Gastrocnemius medialis (tissue), 4 donors: Measurements from ENCODE around the gene SMAD1. TPM values are rescaled to one million over a fixed set of nuclear protein-coding genes. Genes with fewer than 3 reads are reported as not detected.

ENCODE experiments used
- ATAC-seq, 2 donors: fragments of 150-250 bp; one replicate each; pipeline ENCODE4 v1.9.1; 2016
- DNase-seq, 2 donors: peaks; one replicate each; pipeline ENCODE4 v3.0.0-alpha.2; 2019
- H3K27ac ChIP-seq, 4 donors: fragments of 200-600 bp; sonication (generic); 1 replicate in 1 of 4; 2 replicates in 3 of 4; pipeline ENCODE4 v1.5.1; 2016 to 2018; ENCODE audit warnings: mild to moderate bottlenecking in 2 of 4, moderate library complexity in 1 of 4
- H3K27me3 ChIP-seq, 3 donors: fragments of 200-600 bp; sonication (generic) in 2 of 3; 1 replicate in 1 of 3; 2 replicates in 2 of 3; pipeline versions ENCODE4 v1.5.1 to v1.6.0; 2016 to 2019; ENCODE audit warnings: mild to moderate bottlenecking in 1 of 3, moderate library complexity in 1 of 3
- H3K36me3 ChIP-seq, 2 donors: fragments of 200-600 bp; sonication (generic) in 1 of 2; one replicate each; pipeline ENCODE4 v1.5.1; 2017 to 2018
- H3K4me1 ChIP-seq, 2 donors: fragments of 200-600 bp; sonication (generic) in 1 of 2; one replicate each; pipeline ENCODE4 v1.5.1; 2016 to 2017; ENCODE audit warnings: mild to moderate bottlenecking in 2 of 2
- H3K4me3 ChIP-seq, 4 donors: fragments of 200-600 bp; sonication (generic) in 3 of 4; 1 replicate in 1 of 4; 2 replicates in 3 of 4; pipeline ENCODE4 v1.5.1; 2016 to 2019; ENCODE audit warnings: mild to moderate bottlenecking in 2 of 4
- H3K9me3 ChIP-seq, 3 donors: fragments of 200-600 bp; sonication (generic) in 2 of 3; 1 replicate in 1 of 3; 2 replicates in 2 of 3; pipeline ENCODE4 v1.5.1; 2016 to 2019
- POLR2A ChIP-seq, 2 donors: fragments of 450-650 bp; IDR thresholded peaks; one replicate each; pipeline ENCODE4 v1.6.1; 2017; ENCODE audit warnings: antibody characterized with exemption in 2 of 2, mild to moderate bottlenecking in 2 of 2, moderate library complexity in 2 of 2
- in situ Hi-C, 4 donors: fragments of 200-750 bp; cut with MboI; loops; one replicate each; pipeline versions ENCODE4 v1.15.0 to v1.8.0; 2017; ENCODE audit warnings: low sequenced_read_pairs in 4 of 4
- intact Hi-C: fragments of 100-400 bp; cut with DNase I; formaldehyde crosslinking; loops from one replicate; pipeline ENCODE4 v1.15.1; 2023; ENCODE audit warnings: low total_unique reads
- total RNA-seq, 4 donors: library from RNA; depleted of rRNA; stranded (reverse); fragments of >200 nt; gene quantifications; one replicate each; pipeline versions ENCODE4 v1.1.0 to v1.2.3, GENCODE V29; 2016
- TF ChIP-seq, protein P1 (sequence below), 5 experiments: fragments of 450-650 bp in 3 of 5; fragments of 200-600 bp in 2 of 5; sonication (generic) in 2 of 5; IDR thresholded peaks in 4 of 5; conservative IDR thresholded peaks in 1 of 5; 1 replicate in 4 of 5; 2 replicates in 1 of 5; pipeline ENCODE4 v1.5.1; 2016 to 2019; ENCODE audit warnings: antibody characterized with exemption in 5 of 5, mild to moderate bottlenecking in 3 of 5, moderate library complexity in 3 of 5

Gene SMAD1
- total RNA-seq, 4 donors from 2014 or later, result 19.9 to 33.9 (median 21.7) TPM

GRCh38 chr4:145493166-145493565 is 11.5 kb downstream of the SMAD1 start:
- intact Hi-C loops (no loop called here), in situ Hi-C loops (no loop called here)
- Histone ChIP-seq H3K27ac (peak overlapping the region in 1 of 4 donors; percentile 23), H3K4me1 (peaks cover 39 to 47% of the 10 kb centered on the region in 2 donors), H3K4me3 (no peak overlapping the region), H3K9me3 (no peaks in the 10 kb centered on the region), H3K27me3 (no peaks in the 10 kb centered on the region), H3K36me3 (no peaks in the 10 kb centered on the region)
- ATAC-seq, result no peak
- no peak for DNase-seq
- TF ChIP-seq, protein P1, sequence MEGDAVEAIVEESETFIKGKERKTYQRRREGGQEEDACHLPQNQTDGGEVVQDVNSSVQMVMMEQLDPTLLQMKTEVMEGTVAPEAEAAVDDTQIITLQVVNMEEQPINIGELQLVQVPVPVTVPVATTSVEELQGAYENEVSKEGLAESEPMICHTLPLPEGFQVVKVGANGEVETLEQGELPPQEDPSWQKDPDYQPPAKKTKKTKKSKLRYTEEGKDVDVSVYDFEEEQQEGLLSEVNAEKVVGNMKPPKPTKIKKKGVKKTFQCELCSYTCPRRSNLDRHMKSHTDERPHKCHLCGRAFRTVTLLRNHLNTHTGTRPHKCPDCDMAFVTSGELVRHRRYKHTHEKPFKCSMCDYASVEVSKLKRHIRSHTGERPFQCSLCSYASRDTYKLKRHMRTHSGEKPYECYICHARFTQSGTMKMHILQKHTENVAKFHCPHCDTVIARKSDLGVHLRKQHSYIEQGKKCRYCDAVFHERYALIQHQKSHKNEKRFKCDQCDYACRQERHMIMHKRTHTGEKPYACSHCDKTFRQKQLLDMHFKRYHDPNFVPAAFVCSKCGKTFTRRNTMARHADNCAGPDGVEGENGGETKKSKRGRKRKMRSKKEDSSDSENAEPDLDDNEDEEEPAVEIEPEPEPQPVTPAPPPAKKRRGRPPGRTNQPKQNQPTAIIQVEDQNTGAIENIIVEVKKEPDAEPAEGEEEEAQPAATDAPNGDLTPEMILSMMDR (IDR thresholded peaks at IDR 0.05 in 4 of 5, conservative IDR thresholded peaks at IDR 0.05 in 1 of 5), result no peak
- no peak for TF ChIP-seq POLR2A (IDR thresholded peaks at IDR 0.05)

GRCh38 chr4:145494666-145495270 is 13.1 kb downstream of the SMAD1 start:
- no peak for DNase-seq
- Histone ChIP-seq H3K9me3 (no peaks in the 10 kb centered on the region), H3K4me1 (peaks cover 34 to 56% of the 10 kb centered on the region in 2 donors), H3K27ac (peak overlapping the region in 1 of 4 donors; percentile 41), H3K27me3 (no peaks in the 10 kb centered on the region), H3K36me3 (no peaks in the 10 kb centered on the region), H3K4me3 (no peak overlapping the region)
- in situ Hi-C loops, result no loop called here
- intact Hi-C loops, result no loop called here
- TF ChIP-seq, protein P1 (IDR thresholded peaks at IDR 0.05 in 4 of 5, conservative IDR thresholded peaks at IDR 0.05 in 1 of 5), result no peak
- no peak for TF ChIP-seq POLR2A (IDR thresholded peaks at IDR 0.05)
- ATAC-seq, result no peak

- intact Hi-C loops, result no loop called here
- DNase-seq (no peak), ATAC-seq (no peak)
Observed at GRCh38 chr4:145496292-145496691, 14.6 kb downstream of the SMAD1 start.

DNA sequence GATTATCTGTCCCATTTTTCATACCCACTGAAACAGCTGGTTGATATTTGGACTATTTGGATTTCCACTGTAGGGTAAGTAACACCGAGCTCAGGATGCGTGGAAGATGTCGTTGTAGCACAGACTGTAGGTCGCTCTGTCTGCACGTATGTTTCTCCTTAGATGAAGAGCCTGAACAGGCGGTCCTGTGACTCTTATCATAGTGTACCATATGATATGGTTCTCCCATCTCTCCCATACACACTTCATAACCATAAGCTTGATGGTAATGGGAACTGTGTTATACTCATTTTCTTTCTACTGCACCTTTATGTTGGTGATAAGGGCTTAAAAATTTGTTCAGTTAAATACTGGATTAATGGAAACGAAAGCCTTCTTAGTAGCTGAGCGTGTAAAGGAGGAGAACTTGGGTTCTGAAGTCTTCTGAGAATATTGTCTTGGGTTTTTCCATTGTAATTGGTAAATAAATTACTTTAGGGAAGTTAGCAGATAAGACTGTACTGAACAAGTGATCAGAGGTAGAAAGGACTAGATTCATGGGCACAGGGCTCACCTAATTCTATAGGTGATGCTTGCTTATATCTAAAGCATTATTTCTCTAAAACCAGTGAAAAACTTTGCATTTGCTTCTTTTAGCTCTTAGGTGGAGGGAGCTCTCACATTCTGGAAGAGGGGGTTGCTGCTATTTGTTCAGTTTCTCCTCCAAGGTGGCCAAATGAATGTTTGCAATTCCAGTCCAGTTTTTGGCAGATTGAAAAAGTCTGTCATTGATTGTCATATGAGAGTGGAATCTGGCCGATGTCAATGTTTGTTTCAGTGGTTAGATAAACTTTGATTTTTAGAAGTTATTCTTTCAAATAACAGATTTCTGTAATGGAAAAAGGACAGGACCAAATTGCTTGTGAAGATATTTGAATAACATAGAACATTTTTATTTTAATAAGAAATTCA is 15.8 kb downstream of the SMAD1 start:
- Histone ChIP-seq H3K27ac (peak overlapping the region in 3 of 4 donors; percentile 4 to 47 (median 37)), H3K4me1 (peaks cover 25 to 61% of the 10 kb centered on the region in 2 donors), H3K4me3 (no peak overlapping the region), H3K27me3 (no peaks in the 10 kb centered on the region), H3K36me3 (no peaks in the 10 kb centered on the region), H3K9me3 (no peaks in the 10 kb centered on the region)
- TF ChIP-seq, protein P1 (IDR thresholded peaks at IDR 0.05 in 4 of 5, conservative IDR thresholded peaks at IDR 0.05 in 1 of 5), result no peak
- TF ChIP-seq POLR2A (IDR thresholded peaks at IDR 0.05), result no peak
- DNase-seq (no peak), ATAC-seq (no peak)
- in situ Hi-C loops, result no loop called here
- intact Hi-C loops, result no loop called here

More at GRCh38 chr4:145496292-145496691, 14.6 kb downstream of the SMAD1 start:
- Histone ChIP-seq H3K4me1 (peaks cover 21 to 52% of the 10 kb centered on the region in 2 donors), H3K27ac (no peak overlapping the region), H3K9me3 (no peaks in the 10 kb centered on the region), H3K27me3 (no peaks in the 10 kb centered on the region), H3K36me3 (no peaks in the 10 kb centered on the region), H3K4me3 (no peak overlapping the region)
- no peak for TF ChIP-seq POLR2A (IDR thresholded peaks at IDR 0.05)
- TF ChIP-seq, protein P1 (IDR thresholded peaks at IDR 0.05 in 4 of 5, conservative IDR thresholded peaks at IDR 0.05 in 1 of 5), result no peak
- in situ Hi-C loops, result no loop called here
